ENCODE measurements around the gene PFDN4. TPM values are rescaled to one million over a fixed set of nuclear protein-coding genes. Genes with fewer than 3 reads are reported as not detected.
"Not testable (repeated sequence)": the region's sequence is repeated elsewhere in the genome, so short reads cannot be mapped to it uniquely, and the experiment has no call there.

The PFDN4 gene
- total RNA-seq, 2 experiments from 2014 or later = 17.5 to 17.7 TPM

DNA sequence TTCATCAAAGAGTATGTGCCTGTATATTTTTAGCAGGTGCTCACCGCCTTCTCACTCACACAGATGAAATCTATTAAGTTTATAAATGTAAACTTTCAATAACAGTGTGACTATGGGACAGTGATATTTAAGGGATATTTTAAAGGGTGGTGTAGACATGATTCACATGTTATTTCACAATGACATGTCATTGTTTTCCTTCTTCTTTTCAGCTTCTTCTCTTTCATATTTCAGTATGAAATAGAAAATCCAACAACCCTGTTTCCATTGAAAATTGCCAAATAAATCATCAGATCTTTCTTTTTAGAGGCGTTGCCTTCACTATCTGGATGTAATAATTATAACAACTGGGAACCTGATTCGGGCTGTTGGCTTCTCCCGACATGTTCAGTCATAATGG, 54.8 kb downstream of the PFDN4 start:
- no peaks in the 10 kb centered on the region for H3K27me3 ChIP-seq (ENCODE audit: control insufficient read depth in 1 of 2, insufficient read depth in 2 of 2, low read length in 2 of 2)
- H3K27me3 Mint-ChIP-seq = peaks cover 9% of the 10 kb centered on the region
- CTCF ChIA-PET = interaction anchor here (0.5 kb wide), 1 partner anchor 445 kb away, joined by 4 read pairs; no protein-coding TSS in a partner anchor
- no peak for ATAC-seq (ENCODE audit: poor library complexity)
- H3K27ac ChIP-seq (ENCODE audit: low read depth in 1 of 2, low read length in 2 of 2) = no peak overlapping the region
- H3K4me1 ChIP-seq (ENCODE audit: insufficient read depth, low read length) = no peaks in the 10 kb centered on the region
- H3K4me3 Mint-ChIP-seq = no peak overlapping the region
- no peak overlapping the region for H3K27ac Mint-ChIP-seq
- no peaks in the 10 kb centered on the region for H3K9me3 Mint-ChIP-seq
- POLR2A ChIA-PET = no interaction called here
- DNase-seq = no peak
- no peaks in the 10 kb centered on the region for H3K9me3 ChIP-seq (ENCODE audit: control insufficient read depth in 1 of 2, insufficient read depth in 1 of 2, low read length in 2 of 2)
- H3K36me3 ChIP-seq (ENCODE audit: insufficient read depth, low read length) = no peaks in the 10 kb centered on the region
- H3K4me3 ChIP-seq (ENCODE audit: low read length) = no peak overlapping the region
- TF ChIP-seq, protein P1, sequence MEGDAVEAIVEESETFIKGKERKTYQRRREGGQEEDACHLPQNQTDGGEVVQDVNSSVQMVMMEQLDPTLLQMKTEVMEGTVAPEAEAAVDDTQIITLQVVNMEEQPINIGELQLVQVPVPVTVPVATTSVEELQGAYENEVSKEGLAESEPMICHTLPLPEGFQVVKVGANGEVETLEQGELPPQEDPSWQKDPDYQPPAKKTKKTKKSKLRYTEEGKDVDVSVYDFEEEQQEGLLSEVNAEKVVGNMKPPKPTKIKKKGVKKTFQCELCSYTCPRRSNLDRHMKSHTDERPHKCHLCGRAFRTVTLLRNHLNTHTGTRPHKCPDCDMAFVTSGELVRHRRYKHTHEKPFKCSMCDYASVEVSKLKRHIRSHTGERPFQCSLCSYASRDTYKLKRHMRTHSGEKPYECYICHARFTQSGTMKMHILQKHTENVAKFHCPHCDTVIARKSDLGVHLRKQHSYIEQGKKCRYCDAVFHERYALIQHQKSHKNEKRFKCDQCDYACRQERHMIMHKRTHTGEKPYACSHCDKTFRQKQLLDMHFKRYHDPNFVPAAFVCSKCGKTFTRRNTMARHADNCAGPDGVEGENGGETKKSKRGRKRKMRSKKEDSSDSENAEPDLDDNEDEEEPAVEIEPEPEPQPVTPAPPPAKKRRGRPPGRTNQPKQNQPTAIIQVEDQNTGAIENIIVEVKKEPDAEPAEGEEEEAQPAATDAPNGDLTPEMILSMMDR (IDR thresholded peaks at IDR 0.05) = no peak
- H3K4me1 Mint-ChIP-seq (ENCODE audit: low read depth) = no peaks in the 10 kb centered on the region
- intact Hi-C loops (cut with DNase I, micrococcal nuclease) = no loop called here
- H3K36me3 Mint-ChIP-seq (ENCODE audit: low read depth) = no peaks in the 10 kb centered on the region

DNA sequence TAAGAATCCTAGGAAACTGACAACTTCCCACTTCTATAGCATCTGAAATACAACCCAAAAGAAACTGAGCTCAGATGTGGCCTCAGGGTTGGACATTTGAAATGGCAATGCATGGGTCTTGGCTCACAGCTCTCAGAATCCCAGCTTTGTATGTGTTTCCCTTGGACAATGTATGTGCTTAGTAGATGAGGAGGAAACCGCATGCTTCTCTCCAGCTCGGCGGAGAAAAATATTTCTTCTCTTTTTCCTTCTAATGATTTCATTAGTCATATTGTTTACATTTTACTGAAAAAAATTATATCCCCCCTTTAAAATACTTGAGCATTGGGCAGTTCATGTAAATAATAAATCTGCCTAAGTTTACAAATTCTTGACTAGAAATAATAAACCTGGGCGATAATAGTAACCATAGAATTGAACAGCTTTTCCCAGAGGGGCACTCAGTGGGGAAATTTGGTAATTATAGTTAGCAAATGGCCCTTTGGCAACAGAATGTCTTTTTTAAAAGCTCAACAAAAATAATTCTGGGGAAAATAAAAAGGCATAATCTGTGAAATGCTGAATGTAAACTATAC, 55.3 kb downstream of the PFDN4 start:
- H3K4me3 ChIP-seq (ENCODE audit: low read length) = no peak overlapping the region
- Mint-ChIP-seq H3K27ac (no peak overlapping the region), H3K9me3 (no peaks in the 10 kb centered on the region), H3K36me3 (ENCODE audit: low read depth) (no peaks in the 10 kb centered on the region), H3K4me1 (ENCODE audit: low read depth) (no peaks in the 10 kb centered on the region), H3K4me3 (no peak overlapping the region), H3K27me3 (peaks cover 10% of the 10 kb centered on the region)
- CTCF ChIA-PET = no interaction called here
- H3K4me1 ChIP-seq (ENCODE audit: insufficient read depth, low read length) = no peaks in the 10 kb centered on the region
- TF ChIP-seq, protein P1 (IDR thresholded peaks at IDR 0.05) = no peak
- H3K27me3 ChIP-seq (ENCODE audit: control insufficient read depth in 1 of 2, insufficient read depth in 2 of 2, low read length in 2 of 2) = peaks cover 0 to under 1% of the 10 kb centered on the region in 2 experiments
- no peak for DNase-seq
- ATAC-seq (ENCODE audit: poor library complexity) = no peak
- H3K9me3 ChIP-seq (ENCODE audit: control insufficient read depth in 1 of 2, insufficient read depth in 1 of 2, low read length in 2 of 2) = no peaks in the 10 kb centered on the region
- intact Hi-C loops (cut with DNase I, micrococcal nuclease) = no loop called here
- POLR2A ChIA-PET = no interaction called here
- H3K36me3 ChIP-seq (ENCODE audit: insufficient read depth, low read length) = no peaks in the 10 kb centered on the region
- H3K27ac ChIP-seq (ENCODE audit: low read depth in 1 of 2, low read length in 2 of 2) = no peak overlapping the region

DNA sequence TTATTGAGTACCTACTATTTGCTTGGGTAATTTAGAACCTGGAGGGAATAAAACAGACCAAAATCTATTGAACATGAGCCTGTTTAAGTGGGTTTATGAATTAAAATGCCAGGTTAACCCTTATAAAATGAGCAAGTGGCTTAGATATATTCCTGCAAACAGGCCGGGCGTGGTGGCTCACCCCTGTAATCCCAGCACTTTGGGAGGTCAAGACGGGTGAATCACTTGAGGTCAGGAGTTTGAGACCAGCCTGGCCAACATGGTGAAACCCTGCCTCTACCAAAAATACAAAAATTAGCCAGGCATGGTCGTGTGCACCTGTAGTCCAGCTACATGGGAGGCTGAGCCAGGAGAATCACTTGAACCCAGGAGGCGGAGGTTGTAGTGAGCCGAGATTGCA, 57.9 kb downstream of the PFDN4 start:
- peaks cover 15% of the 10 kb centered on the region for H3K27me3 Mint-ChIP-seq
- intact Hi-C loops (cut with DNase I, micrococcal nuclease); H3K9me3 ChIP-seq (ENCODE audit: control insufficient read depth in 1 of 2, insufficient read depth in 1 of 2, low read length in 2 of 2); H3K36me3 Mint-ChIP-seq (ENCODE audit: low read depth); CTCF ChIA-PET; H3K4me1 Mint-ChIP-seq (ENCODE audit: low read depth); POLR2A ChIA-PET; H3K4me3 ChIP-seq (ENCODE audit: low read length); H3K36me3 ChIP-seq (ENCODE audit: insufficient read depth, low read length); H3K27ac ChIP-seq (ENCODE audit: low read depth in 1 of 2, low read length in 2 of 2); DNase-seq; H3K27ac Mint-ChIP-seq; H3K4me1 ChIP-seq (ENCODE audit: insufficient read depth, low read length); H3K27me3 ChIP-seq (ENCODE audit: control insufficient read depth in 1 of 2, insufficient read depth in 2 of 2, low read length in 2 of 2); H3K9me3 Mint-ChIP-seq; H3K4me3 Mint-ChIP-seq; ATAC-seq (ENCODE audit: poor library complexity): not testable (repeated sequence)

DNA sequence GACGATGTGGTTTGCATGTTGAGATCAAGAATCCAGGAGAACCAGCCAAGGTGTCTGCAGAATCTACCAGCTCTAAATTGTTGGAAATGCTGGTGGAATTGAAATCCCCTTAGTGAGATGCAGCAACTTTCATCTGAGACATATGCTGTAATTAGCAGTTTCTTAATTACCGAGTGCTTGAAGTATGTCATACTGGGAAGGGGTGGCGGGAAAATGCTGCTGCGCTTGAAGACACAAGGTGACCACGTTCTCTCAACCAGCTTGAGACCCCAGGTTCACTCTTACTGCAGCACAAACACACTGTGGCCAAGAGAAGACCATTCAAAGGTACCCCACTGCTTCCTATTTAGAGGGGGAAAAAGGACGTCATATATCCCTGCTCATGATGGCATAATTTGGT, 59.0 kb downstream of the PFDN4 start:
- Mint-ChIP-seq H3K36me3 (ENCODE audit: low read depth) (no peaks in the 10 kb centered on the region), H3K27ac (no peak overlapping the region), H3K4me1 (ENCODE audit: low read depth) (no peaks in the 10 kb centered on the region), H3K27me3 (peaks cover 16% of the 10 kb centered on the region), H3K9me3 (peaks cover 2% of the 10 kb centered on the region), H3K4me3 (no peak overlapping the region)
- DNase-seq (no peak), ATAC-seq (ENCODE audit: poor library complexity) (no peak)
- CTCF ChIA-PET = no interaction called here
- H3K27me3 ChIP-seq (ENCODE audit: control insufficient read depth in 1 of 2, insufficient read depth in 2 of 2, low read length in 2 of 2) = peaks cover 0 to 3% of the 10 kb centered on the region in 2 experiments
- POLR2A ChIA-PET = no interaction called here
- intact Hi-C loops (cut with DNase I, micrococcal nuclease) = no loop called here
- H3K36me3 ChIP-seq (ENCODE audit: insufficient read depth, low read length) = no peaks in the 10 kb centered on the region
- H3K4me1 ChIP-seq (ENCODE audit: insufficient read depth, low read length) = no peaks in the 10 kb centered on the region
- no peak overlapping the region for H3K27ac ChIP-seq (ENCODE audit: low read depth in 1 of 2, low read length in 2 of 2)
- TF ChIP-seq, protein P1 (IDR thresholded peaks at IDR 0.05) = no peak
- no peaks in the 10 kb centered on the region for H3K9me3 ChIP-seq (ENCODE audit: control insufficient read depth in 1 of 2, insufficient read depth in 1 of 2, low read length in 2 of 2)
- H3K4me3 ChIP-seq (ENCODE audit: low read length) = no peak overlapping the region

All from CD4-positive, alpha-beta T cell (primary cell).